ENCODE measurements around the gene CLEC1B.
"Not testable (repeated sequence)": the region's sequence is repeated elsewhere in the genome, so short reads cannot be mapped to it uniquely, and the experiment has no call there.

Gene CLEC1B

DNA sequence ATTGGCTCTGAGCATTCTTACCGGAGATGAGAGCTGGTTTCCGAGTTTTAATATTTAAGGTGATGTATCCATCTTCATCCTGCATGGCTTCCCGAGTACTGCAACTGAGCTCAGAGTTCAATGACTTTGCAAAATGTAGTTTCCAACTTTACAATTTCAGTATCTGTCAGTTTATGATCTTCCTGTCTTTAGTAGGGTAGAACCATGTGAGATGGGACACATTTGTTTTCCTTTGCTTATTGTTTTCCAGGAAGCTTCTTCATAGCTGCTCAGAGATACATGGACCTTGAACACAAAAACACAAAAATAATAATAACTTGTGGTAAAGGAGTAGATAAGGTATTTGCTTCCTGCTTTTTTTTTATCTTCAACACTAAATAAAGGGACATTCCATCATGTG lies at the start of gene CLEC1B:
Gene CLEC1B, minus strand, starts transcription at position 106 of the 400 bp plus-strand sequence. Its CDS starts 21 bp downstream, at position 85.
- no peak for DNase-seq (ENCODE audit: low read depth)

DNA sequence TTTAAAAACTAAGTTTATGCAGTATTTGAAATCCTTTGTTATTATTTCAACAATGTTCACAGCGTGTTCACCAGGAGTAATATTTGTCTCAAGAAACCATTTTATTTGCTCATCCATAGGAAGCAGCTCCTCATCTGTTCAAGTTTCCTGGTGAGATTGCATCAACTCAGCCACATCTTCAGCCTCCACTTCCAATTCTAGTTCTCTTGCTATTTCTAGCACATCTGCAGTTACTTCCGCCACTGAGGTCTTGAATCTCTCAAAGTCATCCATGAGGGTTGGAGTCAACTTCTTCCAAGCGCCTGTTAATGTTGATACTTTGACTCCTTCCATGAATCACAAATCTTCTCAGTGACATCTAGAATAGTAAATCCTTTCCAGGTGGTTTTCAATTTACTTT lies 49.6 kb upstream of the CLEC1B start:
- DNase-seq (ENCODE audit: low read depth) = no peak

DNA sequence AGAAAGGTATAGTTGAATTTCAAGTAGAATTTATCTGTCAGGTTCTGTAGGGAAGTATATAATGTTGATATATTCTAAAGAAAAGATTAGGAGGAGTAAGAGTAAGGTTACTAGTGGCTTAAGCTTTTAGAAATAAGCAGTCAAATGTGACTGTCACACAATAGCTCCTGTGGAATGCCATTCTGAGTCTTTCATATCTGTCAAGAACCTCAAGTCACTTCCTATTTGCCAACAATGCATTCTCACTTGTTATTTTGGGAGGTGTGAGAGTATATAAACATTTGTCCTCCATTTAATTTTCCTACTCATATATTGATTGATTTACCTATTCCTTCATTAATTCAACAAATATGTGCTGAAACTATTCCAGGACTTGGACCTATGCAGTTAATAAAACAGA lies 43.2 kb upstream of the CLEC1B start:
- DNase-seq (ENCODE audit: low read depth) = no peak

DNA sequence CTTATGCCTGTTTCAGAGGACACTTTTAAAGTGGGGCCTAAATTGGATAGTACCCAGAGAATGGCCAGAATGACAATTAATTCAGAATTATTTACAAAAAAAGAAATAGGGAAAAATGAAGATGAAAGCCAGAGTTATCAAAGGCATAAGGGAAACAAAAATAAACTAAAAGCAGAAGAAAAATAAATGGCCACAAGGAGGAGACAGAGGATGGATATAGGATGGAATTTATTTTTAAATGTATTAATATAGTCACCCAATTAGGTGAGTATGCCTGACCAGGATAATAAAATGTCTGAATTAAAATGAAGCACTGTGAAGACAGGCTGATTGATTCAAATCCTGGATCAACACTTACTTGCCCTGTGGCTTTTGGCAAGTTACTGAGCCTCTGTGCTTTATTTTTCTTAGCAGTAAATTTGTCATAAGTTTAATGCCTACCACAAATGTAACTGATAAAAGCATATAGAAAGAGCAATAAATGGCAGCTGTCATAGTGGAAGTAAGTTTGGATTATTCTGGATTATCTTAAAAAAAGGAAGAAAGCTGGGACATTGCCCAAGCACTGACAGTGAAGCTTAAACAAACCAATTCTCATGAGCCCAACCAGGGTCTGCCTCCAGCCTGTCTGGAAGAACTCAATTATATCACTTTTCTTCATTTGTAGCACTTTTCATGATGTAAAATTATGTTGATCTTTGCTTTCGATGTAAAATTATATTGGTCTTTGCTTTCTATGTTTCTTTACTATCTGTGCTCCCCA lies 35.0 kb upstream of the CLEC1B start:
- DNase-seq (ENCODE audit: low read depth) = no peak

DNA sequence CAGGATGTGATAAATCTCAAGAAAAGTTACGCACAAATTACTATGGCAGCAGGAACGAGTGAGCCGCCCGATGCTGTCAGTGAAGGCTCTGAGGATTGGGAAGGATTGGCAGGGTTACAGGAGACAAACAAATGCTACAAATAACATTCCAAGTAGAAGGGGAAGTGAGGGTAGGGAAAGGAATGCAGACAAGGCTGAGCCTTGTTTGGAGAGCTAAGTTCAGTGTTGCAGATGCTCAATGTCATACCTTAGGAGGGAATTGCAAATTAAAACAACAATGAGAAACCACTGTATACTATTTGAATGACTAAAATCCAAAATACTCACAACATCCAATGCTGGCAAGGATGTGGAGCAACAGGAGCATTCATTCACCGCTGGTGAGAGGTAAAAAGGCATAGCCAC lies 32.9 kb upstream of the CLEC1B start:
- DNase-seq (ENCODE audit: low read depth) = no peak

DNA sequence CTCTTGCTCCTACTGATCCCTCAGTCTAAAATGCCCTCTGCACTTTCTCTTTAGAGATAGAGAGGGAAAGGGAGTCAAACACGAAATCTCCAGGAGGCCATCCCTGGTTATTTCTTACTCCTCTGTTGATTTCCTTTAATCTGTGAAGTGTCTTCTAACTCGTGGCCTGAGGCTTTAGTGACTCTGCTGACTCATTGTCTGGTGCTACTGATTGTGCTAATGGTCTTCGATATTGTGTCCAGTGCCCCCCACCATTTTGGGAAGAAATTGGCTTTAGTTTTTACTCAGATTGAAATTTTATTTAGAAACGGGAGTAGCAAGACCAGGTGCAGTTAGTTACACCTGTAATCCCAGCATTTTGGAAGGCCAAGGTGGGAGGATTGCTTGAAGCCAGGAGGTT lies 32.4 kb upstream of the CLEC1B start:
- DNase-seq (ENCODE audit: low read depth) = no peak

DNA sequence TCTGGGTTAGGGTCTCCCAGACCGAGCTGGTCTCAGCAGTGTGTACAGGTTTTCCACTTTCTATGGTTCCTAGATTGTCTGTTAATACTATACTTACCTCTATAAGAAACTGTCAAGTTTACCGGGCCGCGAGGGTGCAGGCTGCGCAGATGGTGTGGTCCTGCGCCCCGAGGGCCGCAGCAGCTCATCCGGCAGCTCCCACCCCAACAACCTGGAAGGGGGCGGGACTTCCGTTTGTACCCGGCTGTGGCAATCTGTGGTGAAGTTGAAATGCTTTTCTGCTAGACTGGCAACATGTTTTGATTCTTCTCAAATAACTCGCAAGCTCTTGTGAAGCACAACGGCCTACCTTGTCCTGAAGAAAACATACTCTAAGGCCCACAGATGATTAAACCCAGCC lies 31.5 kb upstream of the CLEC1B start, which contains the start of gene CLEC9A:
Gene CLEC9A, plus strand, starts transcription at position 237 of the 400 bp plus-strand sequence. CDS start 22,006 bp downstream, outside the sequence.
- no peak for DNase-seq (ENCODE audit: low read depth)

DNA sequence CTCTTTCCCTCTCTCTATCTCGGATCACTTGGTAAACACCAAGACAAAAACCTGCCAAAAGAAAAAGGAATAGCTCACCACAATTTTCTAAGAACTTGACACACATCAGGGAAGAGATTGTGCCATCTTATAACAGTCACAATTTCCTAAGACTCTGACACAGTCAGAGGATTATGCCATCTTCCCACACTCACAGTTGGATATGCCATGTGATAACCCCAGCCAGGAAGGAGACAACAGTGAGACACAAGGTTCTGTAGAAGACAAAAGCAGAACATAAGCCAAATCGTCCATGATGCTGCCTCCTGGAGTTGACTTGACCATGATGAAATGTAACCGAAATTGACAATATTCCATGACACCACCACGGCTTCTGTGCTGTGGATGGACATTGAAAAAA lies 28.8 kb upstream of the CLEC1B start:
- DNase-seq (ENCODE audit: low read depth) = no peak

DNA sequence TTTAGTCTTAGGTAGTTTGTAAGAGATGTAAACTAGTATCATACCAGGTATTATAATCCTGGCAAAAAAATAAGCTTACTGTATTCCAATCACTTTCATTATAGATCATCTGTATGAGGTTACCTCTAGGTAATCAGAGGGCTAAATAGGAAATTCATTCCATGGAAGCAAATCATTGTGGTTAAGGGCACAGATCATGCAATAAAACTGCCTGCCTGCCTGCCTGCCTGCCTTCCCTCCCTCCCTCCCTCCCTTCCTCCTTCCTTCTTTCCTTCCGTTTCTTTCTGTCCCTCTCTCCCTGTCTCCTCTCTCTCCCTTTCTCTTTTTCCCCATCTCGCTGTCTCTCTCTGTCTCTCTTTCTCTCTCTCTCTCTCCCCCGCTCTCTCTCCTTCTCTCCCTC lies 28.4 kb upstream of the CLEC1B start:
- DNase-seq (ENCODE audit: low read depth) = no peak

DNA sequence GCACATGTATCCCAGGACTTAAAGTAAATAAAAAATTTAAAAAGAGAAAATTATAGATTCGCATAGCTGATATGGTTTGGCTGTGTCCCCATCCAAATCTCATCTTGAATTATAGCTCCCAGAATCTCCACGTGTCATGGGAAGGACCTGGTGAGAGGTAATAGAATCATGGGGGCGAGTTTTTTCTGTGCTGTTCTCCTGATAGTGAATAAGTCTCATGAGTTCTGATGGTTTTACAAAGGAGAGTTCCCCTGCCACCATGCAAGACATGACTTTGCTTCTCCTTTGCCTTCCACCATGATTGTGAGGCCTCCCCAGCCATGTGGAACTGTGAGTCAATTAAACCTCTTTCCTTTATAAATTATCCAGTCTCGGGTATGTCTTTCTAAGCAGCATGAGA lies 27.7 kb upstream of the CLEC1B start:
- not testable (repeated sequence) for DNase-seq (ENCODE audit: low read depth)

DNA sequence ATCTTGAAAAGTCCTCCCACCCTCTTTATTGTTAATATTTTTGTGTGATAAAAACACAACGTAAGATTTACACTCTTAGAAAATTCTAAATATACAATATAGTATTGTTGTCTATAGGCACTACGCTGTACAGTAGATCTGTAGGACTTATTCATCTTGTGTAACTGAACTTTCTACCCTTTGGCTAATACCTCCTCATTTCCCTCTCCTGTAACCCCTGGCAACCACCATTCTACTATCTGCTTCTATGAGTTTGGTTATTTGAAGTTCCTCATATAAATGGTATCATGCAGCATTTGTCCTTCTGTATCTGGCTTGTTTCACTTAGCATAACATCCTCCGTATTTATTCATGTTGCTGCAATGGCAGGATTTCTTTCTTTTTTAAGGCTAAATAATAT lies 26.3 kb upstream of the CLEC1B start:
- DNase-seq (ENCODE audit: low read depth) = no peak

DNA sequence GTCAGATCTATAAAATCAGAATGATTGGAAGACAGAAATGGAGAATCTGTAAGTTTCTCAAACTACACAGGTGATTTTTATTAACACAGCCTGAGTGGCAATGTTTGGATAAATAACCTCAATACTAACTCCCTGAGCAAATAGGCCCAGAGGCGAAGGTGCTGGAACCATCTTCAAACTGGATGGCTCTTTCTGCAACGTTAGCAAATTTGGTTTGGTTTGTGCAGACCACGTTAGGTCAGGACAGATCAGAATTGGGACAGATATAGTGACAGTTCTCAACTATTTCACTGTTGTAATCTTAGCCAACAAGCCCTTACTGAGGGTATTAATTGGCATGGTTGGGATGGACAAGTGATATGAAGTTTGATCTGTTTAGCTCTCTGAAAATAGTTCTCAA lies 22.4 kb upstream of the CLEC1B start:
- DNase-seq (ENCODE audit: low read depth) = no peak

DNA sequence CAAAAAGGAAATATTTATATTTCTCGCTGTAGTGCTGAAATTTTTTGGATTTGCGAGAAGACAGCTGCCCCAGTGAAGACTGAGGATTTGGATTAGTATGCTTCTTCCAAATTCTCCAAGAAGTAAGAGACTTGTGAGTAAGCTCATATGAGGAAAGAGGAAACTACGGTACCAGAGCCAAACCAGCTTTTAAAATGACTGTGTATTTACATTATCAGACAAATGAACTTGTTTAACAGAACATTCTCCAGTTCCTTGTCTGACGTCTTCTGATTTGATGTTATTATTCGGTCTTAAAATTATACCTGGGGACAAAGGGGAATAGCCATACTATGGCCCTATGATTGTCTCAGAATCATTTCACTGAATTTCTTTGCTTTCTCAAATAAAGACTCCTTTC lies 19.5 kb upstream of the CLEC1B start:
- no peak for DNase-seq (ENCODE audit: low read depth)

DNA sequence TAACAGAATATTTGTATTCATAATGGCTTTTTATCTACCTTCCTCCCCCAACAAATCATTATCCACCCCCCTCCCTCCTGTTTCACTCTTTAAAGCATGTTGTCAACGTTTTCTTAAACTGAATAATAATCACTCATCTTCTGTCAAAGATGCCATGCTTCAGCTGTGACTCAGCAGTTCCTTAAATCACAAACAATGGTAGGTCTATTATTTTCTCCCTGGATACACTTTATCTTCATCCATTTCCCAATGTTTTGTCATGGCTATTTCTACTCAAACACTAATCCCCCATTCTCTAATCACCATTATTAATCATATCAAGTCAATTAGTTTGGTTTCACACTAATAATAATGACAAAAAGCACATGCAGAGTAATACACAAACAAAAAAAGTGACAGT lies 18.0 kb upstream of the CLEC1B start:
- DNase-seq (ENCODE audit: low read depth) = no peak

DNA sequence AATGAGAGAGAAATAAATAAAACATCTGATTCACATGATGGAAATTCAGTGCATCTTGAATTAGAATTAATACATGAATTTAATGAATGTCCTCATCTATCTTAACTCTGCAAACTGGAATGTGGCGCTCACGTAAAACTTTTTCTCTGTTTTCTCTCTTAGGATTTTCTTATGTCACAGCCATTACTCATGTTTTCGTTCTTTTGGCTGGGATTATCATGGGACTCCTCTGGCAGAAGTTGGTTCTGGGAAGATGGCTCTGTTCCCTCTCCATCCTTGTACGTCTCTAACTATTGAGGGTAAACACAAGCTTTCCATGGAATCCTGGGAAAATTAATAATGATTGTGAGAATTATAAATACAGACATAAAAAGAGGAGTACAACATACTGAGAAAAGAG lies 16.5 kb upstream of the CLEC1B start:
- no peak for DNase-seq (ENCODE audit: low read depth)

DNA sequence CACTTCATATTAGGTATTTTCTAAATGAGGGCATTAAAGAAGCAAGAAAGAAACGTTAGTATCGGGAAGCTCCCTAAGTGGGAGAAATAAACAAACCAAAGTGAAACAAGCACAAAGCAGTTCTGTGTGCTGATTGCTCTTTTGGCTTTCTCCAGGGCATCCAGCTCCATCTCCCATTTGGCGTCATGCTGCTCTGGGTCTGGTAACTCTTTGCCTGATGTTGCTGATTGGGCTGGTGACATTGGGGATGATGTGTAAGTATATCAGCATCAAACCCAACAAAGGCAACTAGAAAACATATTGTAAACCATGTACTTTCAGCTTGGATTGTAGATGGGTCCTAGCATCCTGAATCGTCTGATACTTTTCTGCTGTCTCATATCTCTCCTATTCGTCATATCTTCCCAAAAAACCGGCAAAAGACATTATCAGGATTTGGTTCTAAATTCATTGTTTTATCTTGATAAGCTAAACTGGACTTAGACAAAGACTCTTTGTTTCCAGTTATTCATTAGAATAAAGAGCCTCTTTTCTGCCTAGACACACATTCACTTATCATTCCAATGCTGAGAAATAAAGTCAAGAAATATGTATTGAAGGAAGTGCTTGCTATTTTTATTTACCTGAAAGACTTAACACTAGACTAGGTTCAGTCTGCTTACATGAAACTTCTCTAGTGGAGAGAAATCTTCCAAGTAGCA lies 13.9 kb upstream of the CLEC1B start:
- DNase-seq (ENCODE audit: low read depth) = no peak

DNA sequence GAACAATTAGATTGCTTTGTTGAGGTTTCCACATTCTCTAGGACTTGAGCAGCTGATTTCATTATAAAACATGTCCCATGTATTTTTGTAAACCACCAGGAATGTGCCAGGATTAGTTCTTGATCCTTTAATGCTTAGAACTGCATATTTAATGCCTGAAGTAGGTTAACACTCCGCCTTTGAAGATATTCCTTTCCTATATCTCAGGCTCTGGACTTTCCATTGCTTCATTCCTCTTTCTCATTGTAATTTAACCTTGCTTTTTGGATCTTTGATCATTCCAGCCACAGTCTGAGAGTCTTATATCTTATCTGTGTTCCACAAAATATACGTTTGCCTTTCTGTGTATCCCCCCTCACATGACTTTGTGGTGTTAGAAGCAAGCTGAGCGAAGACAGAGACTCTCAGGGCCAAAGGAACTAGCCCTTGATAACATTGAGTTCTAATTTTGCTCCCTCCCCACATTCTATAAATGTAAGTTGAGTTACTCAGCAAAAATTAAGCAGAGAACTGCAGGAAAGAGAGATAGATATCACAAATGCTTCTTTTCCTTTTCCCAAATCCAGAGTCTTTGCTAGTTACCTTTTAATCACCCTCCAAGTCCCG lies 2.4 kb upstream of the CLEC1B start:
- DNase-seq (ENCODE audit: low read depth) = no peak

DNA sequence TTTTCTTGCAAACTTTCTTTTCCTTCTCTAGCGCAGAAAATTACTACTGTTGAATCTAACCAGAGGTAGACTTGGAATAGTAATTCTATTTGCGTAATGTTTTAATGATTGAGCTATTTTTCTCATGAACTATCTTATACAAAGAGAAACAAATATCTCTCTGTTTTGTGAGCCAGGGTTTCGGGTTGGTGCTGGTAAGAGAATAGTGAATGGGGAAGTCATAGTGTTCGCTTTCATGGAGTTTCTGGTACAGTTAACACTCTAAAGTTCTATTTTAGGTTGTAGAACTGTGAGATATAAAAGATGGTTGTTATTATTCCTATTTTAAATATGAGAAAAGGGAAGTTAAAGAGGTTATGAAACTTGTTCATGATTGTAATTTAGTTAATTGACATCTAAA lies 6.6 kb downstream of the CLEC1B start:
- no peak for DNase-seq (ENCODE audit: low read depth)

DNA sequence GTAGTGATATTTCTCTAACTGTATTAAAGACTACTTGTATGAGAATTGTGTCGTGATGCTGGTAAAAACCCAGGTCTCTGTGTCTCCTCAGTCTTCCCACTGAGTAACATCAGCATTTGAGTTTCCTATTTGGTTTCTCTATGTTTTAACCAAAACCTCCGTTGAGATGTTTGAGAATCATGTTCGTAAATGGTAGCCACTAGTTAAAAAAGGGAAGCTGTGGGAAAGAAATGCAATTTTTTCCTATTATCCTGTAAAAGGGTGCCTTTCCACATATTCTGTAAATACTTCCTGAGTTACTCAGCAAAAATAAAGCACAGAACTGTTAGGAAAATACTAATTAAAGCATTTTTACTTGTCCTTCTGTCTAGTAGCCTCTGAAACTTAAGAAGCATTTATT lies 7.0 kb downstream of the CLEC1B start:
- DNase-seq (ENCODE audit: low read depth) = no peak

DNA sequence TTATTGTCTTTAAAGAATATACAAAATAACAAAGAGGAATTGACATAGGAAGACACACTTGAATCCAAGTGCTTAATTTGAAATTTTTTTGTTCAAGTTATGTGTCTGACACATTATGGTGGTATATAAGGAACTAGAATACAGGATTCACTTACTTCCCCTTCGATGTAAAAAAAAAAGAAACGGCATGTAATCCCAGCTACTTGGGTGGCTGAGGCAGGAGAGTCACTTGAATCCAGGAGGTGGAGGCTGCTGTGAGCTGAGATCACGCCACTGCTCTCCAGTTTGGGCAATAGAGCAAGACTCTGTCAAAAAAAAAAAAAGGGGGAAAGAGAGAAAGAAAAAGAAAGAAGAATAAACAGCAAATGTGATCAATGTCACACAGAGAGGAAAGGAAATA lies 18.8 kb downstream of the CLEC1B start:
- DNase-seq (ENCODE audit: low read depth) = no peak

DNA sequence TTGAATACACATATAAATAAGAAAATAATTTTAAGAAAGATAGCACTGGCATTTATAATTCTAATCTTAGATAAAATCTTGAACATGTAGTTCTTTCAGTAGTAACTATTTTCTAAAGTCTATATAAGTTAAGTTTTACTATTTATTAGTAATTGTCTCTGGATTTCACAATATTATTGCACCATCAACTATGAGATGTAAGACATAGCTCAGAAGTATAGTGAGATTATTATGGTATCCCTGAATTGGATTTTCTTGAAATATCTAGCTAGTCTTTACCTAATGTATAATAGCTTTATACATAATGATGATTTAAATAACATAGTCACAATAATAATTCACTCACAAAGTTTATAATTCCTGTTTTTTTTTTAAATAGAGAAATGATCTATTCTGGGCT lies 21.0 kb downstream of the CLEC1B start:
- DNase-seq (ENCODE audit: low read depth) = no peak

DNA sequence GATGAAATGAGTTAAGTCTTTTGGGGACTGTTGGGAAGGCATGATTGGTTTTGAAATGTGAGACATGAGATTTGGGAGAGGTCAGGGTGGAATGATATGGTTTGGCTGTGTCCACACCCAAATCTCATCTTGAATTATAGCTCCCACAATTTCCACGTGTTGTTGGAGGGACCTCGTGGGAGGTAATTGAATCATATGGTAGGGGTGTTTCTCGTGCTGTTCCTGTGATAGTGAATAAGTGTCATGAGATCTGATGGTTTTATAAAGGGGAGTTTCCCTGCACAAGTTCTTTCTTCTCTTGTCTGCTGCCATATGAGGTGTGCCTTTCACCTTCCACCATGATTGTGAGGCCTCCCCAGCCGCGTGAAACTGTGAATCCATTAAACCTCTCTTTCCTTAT lies 22.3 kb downstream of the CLEC1B start:
- not testable (repeated sequence) for DNase-seq (ENCODE audit: low read depth)

DNA sequence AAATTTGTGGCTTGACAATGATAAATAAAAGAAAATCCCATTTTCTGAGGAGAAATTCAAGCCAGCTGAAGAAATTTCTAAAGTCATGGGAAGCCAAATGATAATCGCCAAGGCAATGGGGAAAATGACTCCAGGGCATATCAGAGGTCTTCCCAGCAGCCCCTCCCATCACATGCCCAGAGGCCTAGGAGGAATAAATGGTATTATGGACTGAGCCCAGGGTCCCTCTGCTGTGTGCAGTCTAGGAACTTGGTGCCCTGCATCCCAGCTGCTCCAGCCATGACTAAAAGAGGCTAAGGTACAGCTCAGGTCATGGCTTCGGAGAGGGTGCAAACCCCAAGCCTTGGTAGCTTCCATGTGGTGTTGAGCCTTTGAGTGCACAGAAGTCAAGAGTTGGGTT lies 23.3 kb downstream of the CLEC1B start:
- no peak for DNase-seq (ENCODE audit: low read depth)
